ENCODE data around the gene RBM38.

The RBM38 gene

DNA sequence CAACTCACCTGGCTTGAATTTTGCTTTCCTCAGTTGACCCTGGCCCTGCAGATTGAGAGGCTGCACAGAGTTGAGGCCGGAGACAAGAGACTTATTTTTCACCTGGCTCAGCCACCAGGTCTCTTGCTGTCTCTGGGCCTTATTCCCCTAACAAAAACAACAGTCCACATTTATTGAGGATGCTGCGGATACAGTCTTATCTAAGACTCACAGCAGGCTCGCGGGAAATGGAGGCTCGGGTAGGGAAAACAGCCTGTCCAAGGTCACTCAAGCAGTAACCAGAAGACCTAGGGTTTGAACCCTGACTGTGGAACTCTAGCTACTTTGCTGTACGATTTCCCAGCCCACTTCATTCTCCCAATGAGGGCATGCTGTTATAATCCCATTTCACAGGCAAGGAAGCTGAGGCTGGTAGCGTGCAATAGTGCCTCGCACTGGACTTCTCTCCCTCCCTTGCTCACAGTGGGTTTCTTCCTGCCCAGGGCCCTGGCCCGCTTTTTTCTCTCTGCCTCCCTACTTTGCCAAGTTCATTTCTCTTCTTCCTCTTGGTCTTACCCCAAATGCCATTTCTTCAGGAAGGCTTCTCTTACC is 57.7 kb downstream of the RBM38 start:
- Histone ChIP-seq H3K4me1 (ENCODE audit: control insufficient read depth, insufficient read depth, low read depth, low read length) (peaks cover 2% of the 10 kb centered on the region), H3K23ac (ENCODE audit: low read length in 2 of 2) (no peak overlapping the region), H3K27me3 (ENCODE audit: control insufficient read depth in 1 of 2, insufficient read depth in 1 of 2, low read length in 2 of 2) (peaks cover 52 to 69% of the 10 kb centered on the region in 2 experiments), H3K9ac (ENCODE audit: low read length) (no peak overlapping the region), H3K36me3 (ENCODE audit: control insufficient read depth in 1 of 2, insufficient read depth in 2 of 2, low read depth in 1 of 2, low read length in 2 of 2) (no peaks in the 10 kb centered on the region), H2BK12ac (ENCODE audit: low read length in 2 of 2) (no peak overlapping the region), H3K18ac (ENCODE audit: low read depth in 1 of 2, low read length in 2 of 2) (no peak overlapping the region), H2BK120ac (ENCODE audit: low read depth, low read length) (no peak overlapping the region), H4K91ac (ENCODE audit: low read length) (no peak overlapping the region), H3K79me1 (replicated peaks; ENCODE audit: low read length, poor library complexity, severe bottlenecking) (no peaks in the 10 kb centered on the region), H2BK5ac (ENCODE audit: low read depth, low read length, poor library complexity, severe bottlenecking) (no peak overlapping the region), H3K4me3 (ENCODE audit: insufficient read depth in 1 of 2, low read depth in 1 of 2, low read length in 2 of 2) (no peak overlapping the region), H3K4ac (ENCODE audit: low read depth in 1 of 2, low read length in 2 of 2) (no peak overlapping the region), H2BK15ac (ENCODE audit: low read depth, poor library complexity, severe bottlenecking) (no peak overlapping the region), H4K8ac (ENCODE audit: low read length) (no peak overlapping the region), H3K27ac (ENCODE audit: low read length, poor library complexity, severe bottlenecking) (no peak overlapping the region), H3K4me2 (ENCODE audit: low read length, poor library complexity, severe bottlenecking) (no peak overlapping the region), H2AFZ (ENCODE audit: low read depth, low read length) (no peak overlapping the region), H3K14ac (ENCODE audit: low read length in 2 of 2) (no peak overlapping the region), H2AK5ac (ENCODE audit: low read length, severe bottlenecking) (no peak overlapping the region), H3K9me3 (ENCODE audit: control insufficient read depth, low read length) (peaks cover 7% of the 10 kb centered on the region)
- DNase-seq = no peak
- WGBS = 81% methylated on average over 9 of the region's 9 CpGs

DNA sequence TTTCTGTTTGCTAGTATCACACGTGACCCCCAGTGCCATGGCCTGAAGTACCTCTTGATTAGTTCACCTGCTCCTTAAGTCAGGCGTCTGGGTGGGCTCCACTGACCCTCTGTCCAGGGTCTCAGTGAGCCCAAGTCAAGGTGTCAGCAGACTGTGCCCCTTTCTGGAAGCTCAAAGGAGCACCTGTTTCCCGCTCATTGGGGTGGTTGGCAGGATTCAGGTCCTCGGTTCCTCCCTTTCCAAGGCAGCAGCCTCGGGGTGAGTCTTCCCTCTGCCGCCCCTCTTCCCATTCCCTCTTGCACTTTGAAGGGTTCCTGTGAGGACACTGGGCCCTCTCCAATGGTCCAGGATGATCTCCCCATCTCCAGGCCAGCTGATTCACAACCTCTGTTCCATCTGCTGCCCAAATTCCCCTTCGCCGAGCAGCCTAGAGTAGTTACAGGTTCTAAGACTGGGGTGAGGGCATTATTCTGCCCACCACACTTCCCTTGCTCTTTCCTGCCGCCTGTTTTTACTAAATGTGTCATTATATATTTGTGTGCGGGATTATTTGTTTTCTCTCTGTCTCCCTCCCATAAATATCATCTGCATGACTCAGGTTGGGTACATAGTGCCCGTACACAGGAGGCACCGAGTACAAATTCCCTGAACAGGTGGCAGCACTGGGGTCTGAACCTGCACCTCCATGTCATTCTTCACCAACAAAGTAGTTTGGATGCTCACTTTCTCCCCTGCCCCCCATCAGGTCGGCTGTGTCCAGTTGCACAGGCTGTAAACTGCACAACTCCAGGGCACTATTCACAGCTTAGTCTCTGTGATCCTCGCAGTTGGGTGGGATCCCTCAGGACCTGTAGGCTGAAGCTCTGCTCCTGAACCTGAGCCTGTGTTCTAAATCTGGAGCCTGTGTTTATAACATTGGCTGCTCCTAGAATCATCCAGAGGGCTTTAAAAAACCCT is 58.5 kb downstream of the RBM38 start:
- whole genome bisulfite sequencing = 74% methylated on average over 14 of the region's 14 CpGs

DNA sequence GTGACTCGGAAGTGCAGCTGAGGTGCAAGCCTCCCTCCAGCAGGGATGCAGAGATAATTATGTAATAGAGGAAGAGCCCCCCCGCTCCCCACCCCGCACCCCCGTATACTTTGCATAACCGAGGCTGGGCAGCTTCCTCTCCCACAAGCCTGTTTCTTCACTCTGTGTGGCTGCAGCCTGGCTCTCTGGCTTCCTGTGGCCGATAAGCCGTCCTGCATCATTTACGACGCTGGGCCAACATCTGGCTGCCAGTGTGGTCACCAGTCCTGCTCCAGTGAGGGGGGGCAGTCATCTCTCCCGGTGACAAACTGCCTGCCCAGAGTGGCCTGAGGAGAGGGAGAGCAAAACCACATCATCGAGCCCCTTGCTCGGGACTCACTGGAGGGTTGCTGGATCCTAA is 59.2 kb downstream of the RBM38 start:
- 33% methylated on average over 12 of the region's 12 CpGs for WGBS
- Histone ChIP-seq H2BK120ac (ENCODE audit: low read depth, low read length) (no peak overlapping the region), H2BK12ac (ENCODE audit: low read length in 2 of 2) (no peak overlapping the region), H3K9me3 (ENCODE audit: control insufficient read depth, low read length) (peaks cover 7% of the 10 kb centered on the region), H3K9ac (ENCODE audit: low read length) (no peak overlapping the region), H3K4me2 (ENCODE audit: low read length, poor library complexity, severe bottlenecking) (no peak overlapping the region), H4K8ac (ENCODE audit: low read length) (no peak overlapping the region), H2BK15ac (ENCODE audit: low read depth, poor library complexity, severe bottlenecking) (no peak overlapping the region), H2BK5ac (ENCODE audit: low read depth, low read length, poor library complexity, severe bottlenecking) (no peak overlapping the region), H3K14ac (ENCODE audit: low read length in 2 of 2) (no peak overlapping the region), H2AFZ (ENCODE audit: low read depth, low read length) (no peak overlapping the region), H3K27me3 (ENCODE audit: control insufficient read depth in 1 of 2, insufficient read depth in 1 of 2, low read length in 2 of 2) (peaks cover 67 to 76% of the 10 kb centered on the region in 2 experiments), H3K79me1 (replicated peaks; ENCODE audit: low read length, poor library complexity, severe bottlenecking) (no peaks in the 10 kb centered on the region), H3K27ac (ENCODE audit: low read length, poor library complexity, severe bottlenecking) (no peak overlapping the region), H3K4ac (ENCODE audit: low read depth in 1 of 2, low read length in 2 of 2) (no peak overlapping the region), H4K91ac (ENCODE audit: low read length) (no peak overlapping the region), H3K18ac (ENCODE audit: low read depth in 1 of 2, low read length in 2 of 2) (no peak overlapping the region), H3K36me3 (ENCODE audit: control insufficient read depth in 1 of 2, insufficient read depth in 2 of 2, low read depth in 1 of 2, low read length in 2 of 2) (no peaks in the 10 kb centered on the region), H3K4me1 (ENCODE audit: control insufficient read depth, insufficient read depth, low read depth, low read length) (peaks cover 2% of the 10 kb centered on the region), H3K4me3 (ENCODE audit: insufficient read depth in 1 of 2, low read depth in 1 of 2, low read length in 2 of 2) (no peak overlapping the region), H2AK5ac (ENCODE audit: low read length, severe bottlenecking) (no peak overlapping the region), H3K23ac (ENCODE audit: low read length in 2 of 2) (no peak overlapping the region)
- no peak for DNase-seq

More for the DNA sequence above, 58.5 kb downstream of the RBM38 start:
- no peak overlapping the region for H3K4ac ChIP-seq (ENCODE audit: low read depth in 1 of 2, low read length in 2 of 2)
- no peak for DNase-seq
- H2BK12ac ChIP-seq (ENCODE audit: low read length in 2 of 2) = no peak overlapping the region
- H3K18ac ChIP-seq (ENCODE audit: low read depth in 1 of 2, low read length in 2 of 2) = no peak overlapping the region
- H3K9me3 ChIP-seq (ENCODE audit: control insufficient read depth, low read length) = peaks cover 7% of the 10 kb centered on the region
- H3K27me3 ChIP-seq (ENCODE audit: control insufficient read depth in 1 of 2, insufficient read depth in 1 of 2, low read length in 2 of 2) = peaks cover 60 to 70% of the 10 kb centered on the region in 2 experiments
- H3K36me3 ChIP-seq (ENCODE audit: control insufficient read depth in 1 of 2, insufficient read depth in 2 of 2, low read depth in 1 of 2, low read length in 2 of 2) = no peaks in the 10 kb centered on the region
- no peak overlapping the region for H2AK5ac ChIP-seq (ENCODE audit: low read length, severe bottlenecking)
- peaks cover 2% of the 10 kb centered on the region for H3K4me1 ChIP-seq (ENCODE audit: control insufficient read depth, insufficient read depth, low read depth, low read length)
- no peak overlapping the region for H3K9ac ChIP-seq (ENCODE audit: low read length)
- no peak overlapping the region for H3K23ac ChIP-seq (ENCODE audit: low read length in 2 of 2)
- no peak overlapping the region for H4K91ac ChIP-seq (ENCODE audit: low read length)
- H3K79me1 ChIP-seq (replicated peaks; ENCODE audit: low read length, poor library complexity, severe bottlenecking) = no peaks in the 10 kb centered on the region
- H3K27ac ChIP-seq (ENCODE audit: low read length, poor library complexity, severe bottlenecking) = no peak overlapping the region
- no peak overlapping the region for H2BK15ac ChIP-seq (ENCODE audit: low read depth, poor library complexity, severe bottlenecking)
- no peak overlapping the region for H2BK120ac ChIP-seq (ENCODE audit: low read depth, low read length)
- no peak overlapping the region for H4K8ac ChIP-seq (ENCODE audit: low read length)
- no peak overlapping the region for H2BK5ac ChIP-seq (ENCODE audit: low read depth, low read length, poor library complexity, severe bottlenecking)
- no peak overlapping the region for H2AFZ ChIP-seq (ENCODE audit: low read depth, low read length)
- H3K4me2 ChIP-seq (ENCODE audit: low read length, poor library complexity, severe bottlenecking) = no peak overlapping the region
- no peak overlapping the region for H3K14ac ChIP-seq (ENCODE audit: low read length in 2 of 2)
- no peak overlapping the region for H3K4me3 ChIP-seq (ENCODE audit: insufficient read depth in 1 of 2, low read depth in 1 of 2, low read length in 2 of 2)

DNA sequence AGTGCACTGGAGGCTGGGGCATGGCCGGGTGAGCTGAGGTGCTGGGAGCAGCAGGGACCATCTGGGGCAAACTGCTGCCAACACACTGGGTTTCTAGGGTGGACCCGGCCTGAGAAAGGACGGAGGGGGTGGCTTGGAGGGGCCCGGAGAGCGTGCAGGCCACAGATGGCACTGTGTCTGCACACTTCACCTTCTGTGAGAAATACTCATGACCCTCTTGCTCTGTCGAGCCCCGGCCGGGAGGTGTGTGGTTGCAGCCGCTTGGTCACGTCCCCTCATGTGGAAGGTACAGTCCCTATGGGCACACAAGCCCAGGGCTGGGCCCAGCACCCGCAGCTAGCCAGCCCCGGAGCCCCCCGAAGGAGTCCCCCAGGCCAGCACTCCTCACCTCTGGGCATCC is 59.7 kb downstream of the RBM38 start:
- H2BK15ac ChIP-seq (ENCODE audit: low read depth, poor library complexity, severe bottlenecking) = no peak overlapping the region
- WGBS = 89% methylated on average over 13 of the region's 13 CpGs

More for the DNA sequence above, 59.7 kb downstream of the RBM38 start:
- no peak overlapping the region for H4K91ac ChIP-seq (ENCODE audit: low read length)
- no peaks in the 10 kb centered on the region for H3K79me1 ChIP-seq (replicated peaks; ENCODE audit: low read length, poor library complexity, severe bottlenecking)
- no peak overlapping the region for H3K18ac ChIP-seq (ENCODE audit: low read depth in 1 of 2, low read length in 2 of 2)
- peaks cover 67 to 76% of the 10 kb centered on the region in 2 experiments for H3K27me3 ChIP-seq (ENCODE audit: control insufficient read depth in 1 of 2, insufficient read depth in 1 of 2, low read length in 2 of 2)
- H2BK120ac ChIP-seq (ENCODE audit: low read depth, low read length) = no peak overlapping the region
- H3K9ac ChIP-seq (ENCODE audit: low read length) = no peak overlapping the region
- H3K4me3 ChIP-seq (ENCODE audit: insufficient read depth in 1 of 2, low read depth in 1 of 2, low read length in 2 of 2) = no peak overlapping the region
- no peak overlapping the region for H2AK5ac ChIP-seq (ENCODE audit: low read length, severe bottlenecking)
- no peak overlapping the region for H3K4ac ChIP-seq (ENCODE audit: low read depth in 1 of 2, low read length in 2 of 2)
- H3K36me3 ChIP-seq (ENCODE audit: control insufficient read depth in 1 of 2, insufficient read depth in 2 of 2, low read depth in 1 of 2, low read length in 2 of 2) = no peaks in the 10 kb centered on the region
- no peak overlapping the region for H2BK12ac ChIP-seq (ENCODE audit: low read length in 2 of 2)
- DNase-seq = no peak
- no peak overlapping the region for H4K8ac ChIP-seq (ENCODE audit: low read length)
- H2AFZ ChIP-seq (ENCODE audit: low read depth, low read length) = no peak overlapping the region
- H3K23ac ChIP-seq (ENCODE audit: low read length in 2 of 2) = no peak overlapping the region
- H3K4me1 ChIP-seq (ENCODE audit: control insufficient read depth, insufficient read depth, low read depth, low read length) = peaks cover 2% of the 10 kb centered on the region
- no peak overlapping the region for H3K14ac ChIP-seq (ENCODE audit: low read length in 2 of 2)
- H3K4me2 ChIP-seq (ENCODE audit: low read length, poor library complexity, severe bottlenecking) = no peak overlapping the region
- peaks cover 3% of the 10 kb centered on the region for H3K9me3 ChIP-seq (ENCODE audit: control insufficient read depth, low read length)
- H2BK5ac ChIP-seq (ENCODE audit: low read depth, low read length, poor library complexity, severe bottlenecking) = no peak overlapping the region
- no peak overlapping the region for H3K27ac ChIP-seq (ENCODE audit: low read length, poor library complexity, severe bottlenecking)

Data from mesenchymal stem cell (in vitro differentiated cells and primary cell).